Measurements from ENCODE around the gene UBIAD1. TPM values are rescaled to one million over a fixed set of nuclear protein-coding genes. Genes with fewer than 3 reads are reported as not detected.

The UBIAD1 gene
- total RNA-seq, 1 donor from 2014 or later = 10.5 TPM

DNA sequence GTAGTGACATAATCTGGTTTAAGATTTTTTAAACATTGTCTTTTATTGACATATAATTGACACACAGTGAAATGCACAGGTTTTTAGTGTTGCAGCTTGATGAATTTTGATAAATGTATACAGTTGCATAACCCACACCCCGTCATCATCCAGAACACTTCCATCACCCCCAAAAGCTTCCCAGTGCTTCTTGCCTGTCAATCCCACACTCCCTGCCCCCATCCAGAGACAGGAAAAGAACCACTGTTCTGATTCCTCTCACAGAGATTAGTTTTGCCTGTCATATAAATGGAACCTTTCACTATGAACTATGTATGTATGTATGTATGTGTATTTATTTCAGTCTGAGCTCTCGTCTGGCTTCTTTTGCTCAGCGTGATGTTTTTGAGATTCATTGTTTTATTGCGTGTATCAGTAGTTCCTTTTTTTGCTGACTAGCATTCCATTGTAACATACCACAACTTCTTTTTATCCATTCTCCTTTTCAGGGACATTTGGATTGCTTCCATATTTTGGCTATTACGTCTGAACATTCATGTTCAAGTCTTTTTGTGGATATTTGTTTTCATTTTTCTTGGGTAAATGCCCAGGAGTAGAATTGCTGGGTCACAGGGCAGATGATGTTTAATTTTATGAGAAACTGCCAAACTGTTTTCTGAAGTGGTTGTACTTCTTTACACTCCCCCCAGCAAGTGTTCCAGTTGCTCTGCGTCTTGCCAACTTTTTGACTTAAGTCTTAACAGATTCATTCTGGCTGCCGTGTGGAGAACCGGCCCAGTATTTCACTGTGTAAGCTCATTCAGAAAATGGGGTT, 8.7 kb downstream of the UBIAD1 start:
- DNase-seq (peak; percentile 56), ATAC-seq (peak; percentile 83 to 90)
- peak overlapping the region; percentile 48 for H3K27ac ChIP-seq
- H3K27me3 ChIP-seq (ENCODE audit: low read depth) = no peaks in the 10 kb centered on the region
- no peak overlapping the region for H3K4me3 ChIP-seq
- H3K9me3 ChIP-seq = no peaks in the 10 kb centered on the region
- peaks cover 29% of the 10 kb centered on the region for H3K4me1 ChIP-seq
- TF ChIP-seq, protein P1, sequence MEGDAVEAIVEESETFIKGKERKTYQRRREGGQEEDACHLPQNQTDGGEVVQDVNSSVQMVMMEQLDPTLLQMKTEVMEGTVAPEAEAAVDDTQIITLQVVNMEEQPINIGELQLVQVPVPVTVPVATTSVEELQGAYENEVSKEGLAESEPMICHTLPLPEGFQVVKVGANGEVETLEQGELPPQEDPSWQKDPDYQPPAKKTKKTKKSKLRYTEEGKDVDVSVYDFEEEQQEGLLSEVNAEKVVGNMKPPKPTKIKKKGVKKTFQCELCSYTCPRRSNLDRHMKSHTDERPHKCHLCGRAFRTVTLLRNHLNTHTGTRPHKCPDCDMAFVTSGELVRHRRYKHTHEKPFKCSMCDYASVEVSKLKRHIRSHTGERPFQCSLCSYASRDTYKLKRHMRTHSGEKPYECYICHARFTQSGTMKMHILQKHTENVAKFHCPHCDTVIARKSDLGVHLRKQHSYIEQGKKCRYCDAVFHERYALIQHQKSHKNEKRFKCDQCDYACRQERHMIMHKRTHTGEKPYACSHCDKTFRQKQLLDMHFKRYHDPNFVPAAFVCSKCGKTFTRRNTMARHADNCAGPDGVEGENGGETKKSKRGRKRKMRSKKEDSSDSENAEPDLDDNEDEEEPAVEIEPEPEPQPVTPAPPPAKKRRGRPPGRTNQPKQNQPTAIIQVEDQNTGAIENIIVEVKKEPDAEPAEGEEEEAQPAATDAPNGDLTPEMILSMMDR (IDR thresholded peaks at IDR 0.05) = no peak
- peaks cover 44% of the 10 kb centered on the region for H3K36me3 ChIP-seq
- intact Hi-C loops (cut with DNase I) = no loop called here

- intact Hi-C loops (cut with DNase I) = no loop called here
Observed at GRCh38 chr1:11283151-11283550, 10.2 kb downstream of the UBIAD1 start.

GRCh38 chr1:11284784-11285183, 11.8 kb downstream of the UBIAD1 start:
- intact Hi-C loops (cut with DNase I) = no loop called here
- peaks cover 45% of the 10 kb centered on the region for H3K36me3 ChIP-seq
- DNase-seq = no peak
- TF ChIP-seq, protein P1 (IDR thresholded peaks at IDR 0.05) = no peak
- no peak overlapping the region for H3K4me3 ChIP-seq
- no peak for ATAC-seq
- no peak overlapping the region for H3K27ac ChIP-seq
- no peaks in the 10 kb centered on the region for H3K27me3 ChIP-seq (ENCODE audit: low read depth)
- H3K4me1 ChIP-seq = peaks cover 29% of the 10 kb centered on the region
- H3K9me3 ChIP-seq = no peaks in the 10 kb centered on the region

More at GRCh38 chr1:11283151-11283550, 10.2 kb downstream of the UBIAD1 start:
- H3K36me3 ChIP-seq = peaks cover 48% of the 10 kb centered on the region
- ATAC-seq (no peak), DNase-seq (no peak)
- no peak overlapping the region for H3K4me3 ChIP-seq
- no peaks in the 10 kb centered on the region for H3K27me3 ChIP-seq (ENCODE audit: low read depth)
- TF ChIP-seq, protein P1 (IDR thresholded peaks at IDR 0.05) = no peak
- H3K9me3 ChIP-seq = no peaks in the 10 kb centered on the region
- no peak overlapping the region for H3K27ac ChIP-seq
- peaks cover 29% of the 10 kb centered on the region for H3K4me1 ChIP-seq

DNA sequence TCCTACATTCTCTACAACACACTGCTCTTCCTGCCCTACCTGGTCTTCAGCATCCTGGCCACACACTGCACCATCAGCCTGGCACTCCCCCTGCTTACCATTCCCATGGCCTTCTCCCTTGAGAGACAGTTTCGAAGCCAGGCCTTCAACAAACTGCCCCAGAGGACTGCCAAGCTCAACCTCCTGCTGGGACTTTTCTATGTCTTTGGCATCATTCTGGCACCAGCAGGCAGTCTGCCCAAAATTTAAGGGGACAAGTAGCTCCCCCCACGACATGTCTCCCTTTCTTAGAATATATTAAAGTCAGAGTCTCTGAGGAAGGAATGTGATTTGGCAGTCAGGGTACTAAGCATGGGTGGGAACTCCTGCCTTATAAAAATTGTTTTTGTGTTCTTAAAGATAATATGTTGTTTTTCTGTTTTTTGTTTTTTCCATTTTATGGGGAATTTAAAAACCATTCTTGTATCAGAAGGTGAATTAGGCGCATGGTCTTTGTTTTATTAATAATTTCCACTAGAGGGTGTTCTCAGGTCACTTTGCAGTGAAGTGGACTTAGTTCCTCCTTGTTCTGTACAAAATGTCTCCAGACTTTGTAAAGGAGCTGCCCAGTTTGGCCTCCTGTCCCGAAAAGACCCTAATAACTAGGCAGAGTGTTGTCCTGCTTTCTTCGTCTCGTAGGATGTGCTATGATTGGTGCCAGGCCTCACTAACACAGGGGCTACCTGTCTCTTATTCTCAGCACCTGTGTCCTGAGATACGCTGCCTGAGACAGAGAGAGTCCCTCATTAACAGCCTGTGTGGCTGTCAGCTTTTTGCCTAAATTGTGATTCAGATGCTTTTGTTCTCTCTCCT, 13.1 kb downstream of the UBIAD1 start:
- TF ChIP-seq, protein P1 (IDR thresholded peaks at IDR 0.05) = no peak
- intact Hi-C loops (cut with DNase I) = no loop called here
- Histone ChIP-seq H3K27ac (no peak overlapping the region), H3K4me1 (peaks cover 19% of the 10 kb centered on the region), H3K4me3 (no peak overlapping the region), H3K9me3 (no peaks in the 10 kb centered on the region), H3K27me3 (ENCODE audit: low read depth) (no peaks in the 10 kb centered on the region), H3K36me3 (peaks cover 54% of the 10 kb centered on the region)
- ATAC-seq (no peak), DNase-seq (no peak)

GRCh38 chr1:11286735-11287410, 13.9 kb downstream of the UBIAD1 start:
- ATAC-seq = no peak
- H3K27ac ChIP-seq = no peak overlapping the region
- no peak for DNase-seq
- no peaks in the 10 kb centered on the region for H3K9me3 ChIP-seq
- TF ChIP-seq, protein P1 (IDR thresholded peaks at IDR 0.05) = no peak
- H3K27me3 ChIP-seq (ENCODE audit: low read depth) = no peaks in the 10 kb centered on the region
- intact Hi-C loops (cut with DNase I) = no loop called here
- peaks cover 11% of the 10 kb centered on the region for H3K4me1 ChIP-seq
- peaks cover 60% of the 10 kb centered on the region for H3K36me3 ChIP-seq
- H3K4me3 ChIP-seq = no peak overlapping the region
